ENCODE data around the gene LAMA5. TPM values are rescaled to one million over a fixed set of nuclear protein-coding genes. Genes with fewer than 3 reads are reported as not detected.

Gene LAMA5
- polyA plus RNA-seq, 1 of the 3 experiments (the other 2 are of a cell fraction), result 27.2 TPM

- POLR2A ChIA-PET, result interaction anchor here (3.0 kb wide), 1 partner anchor 11 kb away, joined by 12 read pairs; no protein-coding TSS in a partner anchor
- WGBS (ENCODE audit: low lambda C conversion rate), result 84% methylated on average over 11 of the region's 11 CpGs
- H3K27me3 ChIP-seq (ENCODE audit: insufficient read depth), result no peaks in the 10 kb centered on the region
Measured at GRCh38 chr20:62388839-62389600, 21.9 kb upstream of the LAMA5 start.

GRCh38 chr20:62387933-62388635 is 21.0 kb upstream of the LAMA5 start:
- 19% methylated on average over 16 of the region's 20 CpGs for WGBS (ENCODE audit: low lambda C conversion rate)

More at GRCh38 chr20:62388839-62389600, 21.9 kb upstream of the LAMA5 start:
- no peak overlapping the region for H3K4me2 ChIP-seq
- peak overlapping the region in 1 of 2 experiments; percentile 72; a peak in 1 of 4 replicates for H3K4me3 ChIP-seq (ENCODE audit: low read depth in 2 of 2, low read length in 1 of 2)
- no peak overlapping the region for H2AFZ ChIP-seq (ENCODE audit: low read depth)
- peaks cover 17% of the 10 kb centered on the region for H3F3A ChIP-seq (replicated peaks; ENCODE audit: insufficient read depth)
- no peaks in the 10 kb centered on the region for H3K9me2 ChIP-seq
- H3K79me2 ChIP-seq (ENCODE audit: insufficient read depth), result peaks cover 55% of the 10 kb centered on the region
- peaks cover 22% of the 10 kb centered on the region for H4K20me1 ChIP-seq (ENCODE audit: insufficient read depth)
- CTCF ChIA-PET, result interaction anchor here (1.0 to 1.8 kb wide), 6 partner anchors 13 to 25 kb away, joined by 3 to 10 read pairs (median 4); no protein-coding TSS in a partner anchor
- peak overlapping the region; percentile 0 to 23; a peak in 2 of 4 replicates for H3K27ac ChIP-seq (ENCODE audit: low read depth in 2 of 2, low read length in 1 of 2)
- peak; percentile 22; the same call in 1 of the 2 replicates for TF ChIP-seq CTCF (IDR thresholded peaks at IDR 0.05)
- TF ChIP-seq SMC3 (IDR thresholded peaks at IDR 0.05; ENCODE audit: low read depth, low read length), result no peak
- peaks cover 0 to 19% of the 10 kb centered on the region in 2 experiments; a peak in 2 of 4 replicates for H3K4me1 ChIP-seq (ENCODE audit: control insufficient read depth in 1 of 2, insufficient read depth in 2 of 2, low read depth in 1 of 2, low read length in 1 of 2)
- no peak for DNase-seq
- peaks cover 15 to 38% of the 10 kb centered on the region in 2 experiments for H3K36me3 ChIP-seq (replicated peaks in 1 of 2; ENCODE audit: control insufficient read depth in 1 of 2, insufficient read depth in 2 of 2, low read length in 1 of 2)
- H3K9me3 ChIP-seq, result no peaks in the 10 kb centered on the region
- H3K9ac ChIP-seq, result no peak overlapping the region

More at GRCh38 chr20:62387933-62388635, 21.0 kb upstream of the LAMA5 start:
- Histone ChIP-seq H3K36me3 (replicated peaks in 1 of 2; ENCODE audit: control insufficient read depth in 1 of 2, insufficient read depth in 2 of 2, low read length in 1 of 2) (peaks cover 15 to 40% of the 10 kb centered on the region in 2 experiments), H2AFZ (ENCODE audit: low read depth) (no peak overlapping the region), H3K9me3 (no peaks in the 10 kb centered on the region), H3K4me2 (peak overlapping the region; percentile 97), H3K4me3 (ENCODE audit: low read depth in 2 of 2, low read length in 1 of 2) (peak overlapping the region; percentile 72 to 87), H3K4me1 (ENCODE audit: control insufficient read depth in 1 of 2, insufficient read depth in 2 of 2, low read depth in 1 of 2, low read length in 1 of 2) (peaks cover 0 to 19% of the 10 kb centered on the region in 2 experiments; a peak in 2 of 4 replicates), H3K9ac (peak overlapping the region; percentile 96), H3F3A (replicated peaks; ENCODE audit: insufficient read depth) (peaks cover 17% of the 10 kb centered on the region), H4K20me1 (ENCODE audit: insufficient read depth) (peaks cover 24% of the 10 kb centered on the region), H3K27me3 (ENCODE audit: insufficient read depth) (no peaks in the 10 kb centered on the region), H3K27ac (ENCODE audit: low read depth in 2 of 2, low read length in 1 of 2) (peak overlapping the region; percentile 34 to 85; a peak in 3 of 4 replicates), H3K79me2 (ENCODE audit: insufficient read depth) (peaks cover 65% of the 10 kb centered on the region), H3K9me2 (no peaks in the 10 kb centered on the region)
- ChIA-PET CTCF (interaction anchor here (0.6 to 1.7 kb wide), 6 partner anchors 11 to 200 kb away, joined by 3 to 6 read pairs (median 4); partner anchors contain the start of gene ADRM1), POLR2A (interaction anchor here (1.0 to 1.6 kb wide), 5 partner anchors 14 to 256 kb away, joined by 3 to 9 read pairs (median 3); no protein-coding TSS in a partner anchor)
- no peak for DNase-seq
- TF ChIP-seq GABPA (IDR thresholded peaks at IDR 0.05; ENCODE audit: low read depth) (no peak), CTCF (IDR thresholded peaks at IDR 0.05) (no peak), USF2 (IDR thresholded peaks at IDR 0.05; ENCODE audit: borderline replicate concordance, low read depth, low read length) (no peak), POLR2AphosphoS5 (IDR thresholded peaks at IDR 0.05; ENCODE audit: low read depth, low read length) (peak; percentile 38; the same call in 1 of the 2 replicates), RFX5 (IDR thresholded peaks at IDR 0.05; ENCODE audit: low read length) (no peak), TAF1 (IDR thresholded peaks at IDR 0.05; ENCODE audit: borderline replicate concordance, low read depth, low read length) (peak; percentile 8; the same call in 1 of the 2 replicates), FOXJ3 (CRISPR knock-in tag; IDR thresholded peaks at IDR 0.05) (no peak), PBX3 (IDR thresholded peaks at IDR 0.05) (0 out of 2 replicates have a peak, but pooled peaks have one; percentile 14)
